Measurements from ENCODE around the gene CCDC54. TPM values are rescaled to one million over a fixed set of nuclear protein-coding genes. Genes with fewer than 3 reads are reported as not detected.
"Not testable (repeated sequence)": the region's sequence is repeated elsewhere in the genome, so short reads cannot be mapped to it uniquely, and the experiment has no call there.

The CCDC54 gene
- total RNA-seq: not detected

DNA sequence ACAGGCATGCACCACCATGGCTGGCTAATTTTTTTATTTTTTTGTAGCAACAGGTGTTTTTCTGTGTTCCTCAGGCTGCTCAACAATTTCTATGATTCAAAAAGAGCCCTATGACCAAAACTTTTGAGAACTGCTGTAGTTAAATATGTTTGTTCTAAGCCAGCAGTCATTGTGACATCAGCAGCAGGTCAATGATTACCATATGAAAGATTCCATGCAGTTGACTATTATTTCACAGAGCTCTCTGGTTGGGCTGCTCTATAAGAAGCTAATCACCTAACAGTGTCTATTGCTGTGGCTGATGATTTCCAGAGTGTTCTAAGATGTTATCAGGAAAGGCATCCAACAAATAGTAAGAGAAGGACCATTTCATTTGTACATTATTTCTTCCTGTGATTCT lies at the start of gene CCDC54:
Gene CCDC54, plus strand, starts transcription at position 289 of the 400 bp plus-strand sequence. CDS start 149 bp downstream, outside the sequence.
- H3K4me3 Mint-ChIP-seq: no peak within 1 kb of the TSS
- no peak within 1 kb of the TSS for H3K27ac Mint-ChIP-seq
- H3K4me1 Mint-ChIP-seq: no peaks in the 10 kb centered on the region
- H3K36me3 Mint-ChIP-seq: no peaks in the 10 kb centered on the region
- peaks cover 23% of the 10 kb centered on the region for H3K27me3 Mint-ChIP-seq
- ATAC-seq (ENCODE audit: low read depth): no peak
- POLR2A ChIA-PET: no interaction called here
- DNase-seq: no peak
- no peaks in the 10 kb centered on the region for H3K9me3 Mint-ChIP-seq

GRCh38 chr3:107328069-107328468 lies 49.2 kb upstream of the CCDC54 start:
- Mint-ChIP-seq H3K9me3 (no peaks in the 10 kb centered on the region), H3K36me3 (no peaks in the 10 kb centered on the region), H3K4me1 (no peaks in the 10 kb centered on the region), H3K27me3 (peaks cover 2% of the 10 kb centered on the region), H3K27ac (no peak overlapping the region), H3K4me3 (no peak overlapping the region)
- DNase-seq: no peak
- POLR2A ChIA-PET: no interaction called here
- ATAC-seq (ENCODE audit: low read depth): no peak

DNA sequence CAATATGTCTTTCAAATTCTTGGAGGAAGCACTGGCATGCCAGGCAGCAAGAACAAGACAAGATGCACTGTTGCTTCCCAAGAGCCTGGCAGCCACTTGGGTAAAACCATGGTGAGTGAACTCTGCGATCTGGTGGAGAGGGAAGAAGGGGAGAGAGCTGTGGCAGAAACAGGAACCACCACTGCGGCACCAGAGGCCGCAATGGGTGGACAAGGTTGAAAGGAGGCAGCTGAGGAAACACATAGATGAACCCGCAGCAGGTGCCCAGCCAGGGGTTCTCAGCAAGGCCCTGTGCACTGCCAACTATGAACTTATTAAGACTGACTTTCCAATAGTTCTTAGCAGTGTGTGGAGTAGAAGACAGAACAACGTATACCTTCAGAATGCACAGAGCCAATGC lies 48.2 kb upstream of the CCDC54 start:
- Mint-ChIP-seq H3K27ac (no peak overlapping the region), H3K27me3 (peaks cover 2% of the 10 kb centered on the region), H3K36me3 (no peaks in the 10 kb centered on the region), H3K9me3 (no peaks in the 10 kb centered on the region), H3K4me3 (no peak overlapping the region), H3K4me1 (no peaks in the 10 kb centered on the region)
- DNase-seq: no peak
- POLR2A ChIA-PET: no interaction called here
- ATAC-seq (ENCODE audit: low read depth): no peak

- POLR2A ChIA-PET; ATAC-seq (ENCODE audit: low read depth); H3K4me3 Mint-ChIP-seq; H3K9me3 Mint-ChIP-seq; H3K4me1 Mint-ChIP-seq; DNase-seq; H3K27ac Mint-ChIP-seq; H3K36me3 Mint-ChIP-seq; H3K27me3 Mint-ChIP-seq: not testable (repeated sequence)
Measured at GRCh38 chr3:107339690-107340089, 37.5 kb upstream of the CCDC54 start.

GRCh38 chr3:107344722-107345121 lies 32.5 kb upstream of the CCDC54 start:
- peaks cover 3% of the 10 kb centered on the region for H3K27me3 Mint-ChIP-seq
- no peaks in the 10 kb centered on the region for H3K9me3 Mint-ChIP-seq
- H3K36me3 Mint-ChIP-seq: no peaks in the 10 kb centered on the region
- ATAC-seq (ENCODE audit: low read depth) (no peak), DNase-seq (no peak)
- no peak overlapping the region for H3K27ac Mint-ChIP-seq
- no peaks in the 10 kb centered on the region for H3K4me1 Mint-ChIP-seq
- H3K4me3 Mint-ChIP-seq: no peak overlapping the region
- POLR2A ChIA-PET: no interaction called here

GRCh38 chr3:107345822-107346405 lies 31.3 kb upstream of the CCDC54 start:
- H3K4me3 Mint-ChIP-seq: no peak overlapping the region
- peaks cover 3% of the 10 kb centered on the region for H3K27me3 Mint-ChIP-seq
- DNase-seq (no peak), ATAC-seq (ENCODE audit: low read depth) (no peak)
- H3K27ac Mint-ChIP-seq: no peak overlapping the region
- H3K9me3 Mint-ChIP-seq: no peaks in the 10 kb centered on the region
- POLR2A ChIA-PET: no interaction called here
- no peaks in the 10 kb centered on the region for H3K4me1 Mint-ChIP-seq
- no peaks in the 10 kb centered on the region for H3K36me3 Mint-ChIP-seq

DNA sequence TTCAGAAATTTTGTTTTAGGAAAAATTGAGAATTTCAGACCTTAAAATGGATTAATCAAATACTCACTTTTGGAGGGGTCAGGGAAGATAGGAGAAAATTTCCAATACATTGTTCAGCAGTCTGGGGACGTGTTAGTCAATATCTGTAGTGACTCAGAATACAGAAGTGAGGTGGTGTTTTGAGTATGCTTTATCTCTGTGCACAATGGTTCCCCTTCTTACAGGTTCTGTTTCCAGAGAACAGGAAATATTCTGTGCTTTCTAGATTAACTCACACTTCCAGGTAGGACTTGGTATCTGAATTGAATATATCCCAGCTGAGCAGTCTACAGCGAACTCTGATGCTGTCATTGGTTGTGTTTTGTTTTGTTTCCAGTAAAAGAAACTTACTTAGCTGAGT lies 30.7 kb upstream of the CCDC54 start:
- no peaks in the 10 kb centered on the region for H3K36me3 Mint-ChIP-seq
- no peak for DNase-seq
- no peak overlapping the region for H3K27ac Mint-ChIP-seq

GRCh38 chr3:107347751-107348150 lies 29.5 kb upstream of the CCDC54 start:
- Mint-ChIP-seq H3K27me3 (peaks cover 6% of the 10 kb centered on the region), H3K36me3 (no peaks in the 10 kb centered on the region), H3K9me3 (no peaks in the 10 kb centered on the region), H3K4me3 (no peak overlapping the region), H3K4me1 (no peaks in the 10 kb centered on the region), H3K27ac (no peak overlapping the region)
- no peak for ATAC-seq (ENCODE audit: low read depth)
- POLR2A ChIA-PET: no interaction called here
- no peak for DNase-seq

More for the DNA sequence above, 30.7 kb upstream of the CCDC54 start:
- Mint-ChIP-seq H3K9me3 (no peaks in the 10 kb centered on the region), H3K27me3 (peaks cover 3% of the 10 kb centered on the region), H3K4me3 (no peak overlapping the region), H3K4me1 (no peaks in the 10 kb centered on the region)
- POLR2A ChIA-PET: no interaction called here
- no peak for ATAC-seq (ENCODE audit: low read depth)

DNA sequence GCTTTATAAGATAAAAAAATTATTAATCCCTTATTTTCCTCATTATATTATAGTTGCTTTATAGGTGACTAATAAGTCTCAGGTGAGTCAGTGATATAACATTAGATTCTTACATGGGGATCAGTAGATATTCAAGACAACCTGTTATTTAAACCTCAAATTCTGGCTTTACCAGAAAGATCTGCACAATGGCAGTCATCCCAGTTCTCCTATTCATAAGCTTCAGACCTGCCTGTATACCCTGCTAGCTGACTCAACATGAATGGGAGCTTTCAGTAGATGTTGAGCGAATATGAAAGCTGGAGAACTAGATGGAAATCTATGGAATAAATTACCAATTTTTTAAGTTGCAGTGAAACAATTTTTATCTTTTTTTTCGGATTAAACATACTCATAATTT lies 20.5 kb upstream of the CCDC54 start:
- no peak overlapping the region for H3K4me3 Mint-ChIP-seq
- no peaks in the 10 kb centered on the region for H3K4me1 Mint-ChIP-seq
- H3K9me3 Mint-ChIP-seq: no peaks in the 10 kb centered on the region
- no peak for ATAC-seq (ENCODE audit: low read depth)
- DNase-seq: no peak
- POLR2A ChIA-PET: no interaction called here
- no peak overlapping the region for H3K27ac Mint-ChIP-seq
- no peaks in the 10 kb centered on the region for H3K36me3 Mint-ChIP-seq
- H3K27me3 Mint-ChIP-seq: peaks cover 7% of the 10 kb centered on the region

- H3K27ac Mint-ChIP-seq: no peak overlapping the region
- no peak for ATAC-seq (ENCODE audit: low read depth)
- H3K36me3 Mint-ChIP-seq: no peaks in the 10 kb centered on the region
- POLR2A ChIA-PET: no interaction called here
- no peaks in the 10 kb centered on the region for H3K4me1 Mint-ChIP-seq
- H3K27me3 Mint-ChIP-seq: peaks cover 9% of the 10 kb centered on the region
- H3K9me3 Mint-ChIP-seq: peaks cover 3% of the 10 kb centered on the region
- H3K4me3 Mint-ChIP-seq: no peak overlapping the region
- DNase-seq: no peak
Measured at GRCh38 chr3:107361633-107362032, 15.6 kb upstream of the CCDC54 start.

DNA sequence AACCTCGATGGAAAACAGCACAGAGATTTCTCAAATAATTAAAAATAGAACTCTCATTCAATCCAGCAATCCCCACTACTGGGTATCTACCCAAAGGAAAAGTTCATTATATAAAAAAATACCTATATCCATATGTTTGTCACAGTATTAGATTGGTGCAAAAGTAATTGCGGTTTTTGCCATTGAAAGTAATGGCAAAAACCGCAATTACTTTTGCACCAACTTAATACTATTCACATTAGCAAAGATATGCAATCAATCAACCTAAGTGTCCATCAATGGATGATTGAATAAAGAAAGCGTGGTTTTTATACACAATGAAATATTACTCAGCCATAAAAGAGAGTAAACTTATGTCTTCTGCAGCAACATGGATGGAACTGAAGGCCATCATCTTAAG lies 12.2 kb upstream of the CCDC54 start:
- Mint-ChIP-seq H3K27ac (no peak overlapping the region), H3K4me1 (no peaks in the 10 kb centered on the region), H3K4me3 (no peak overlapping the region), H3K36me3 (no peaks in the 10 kb centered on the region), H3K27me3 (peaks cover 9% of the 10 kb centered on the region), H3K9me3 (peaks cover 3% of the 10 kb centered on the region)
- POLR2A ChIA-PET: no interaction called here
- no peak for DNase-seq
- no peak for ATAC-seq (ENCODE audit: low read depth)

- DNase-seq (no peak), ATAC-seq (ENCODE audit: low read depth) (no peak)
Measured at GRCh38 chr3:107366766-107367165, 10.5 kb upstream of the CCDC54 start.

DNA sequence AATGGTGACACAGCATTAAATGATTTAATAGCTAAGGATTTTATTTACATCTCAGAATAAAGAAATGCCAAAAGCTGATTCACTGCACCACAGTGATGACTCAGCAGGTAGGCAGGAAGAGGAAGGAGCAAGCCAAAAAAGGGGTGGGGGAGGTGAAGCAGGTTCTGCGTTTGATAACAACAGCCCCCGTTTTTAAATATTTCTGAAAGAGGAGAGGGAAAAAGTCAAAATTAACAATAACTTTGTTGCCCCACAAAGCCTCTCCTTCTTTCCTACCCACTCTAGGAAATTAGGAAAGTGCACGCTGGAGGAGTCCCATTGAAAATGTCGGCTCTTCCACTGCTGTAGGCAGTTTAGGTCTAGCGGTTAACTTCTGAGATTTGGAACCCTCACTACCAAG lies 9.9 kb upstream of the CCDC54 start:
- ATAC-seq (ENCODE audit: low read depth): no peak
- H3K36me3 Mint-ChIP-seq: no peaks in the 10 kb centered on the region
- H3K4me3 Mint-ChIP-seq: no peak overlapping the region

More at GRCh38 chr3:107366766-107367165, 10.5 kb upstream of the CCDC54 start:
- POLR2A ChIA-PET: no interaction called here
- H3K4me3 Mint-ChIP-seq: no peak overlapping the region
- H3K27ac Mint-ChIP-seq: no peak overlapping the region
- no peaks in the 10 kb centered on the region for H3K36me3 Mint-ChIP-seq
- H3K27me3 Mint-ChIP-seq: peaks cover 9% of the 10 kb centered on the region
- H3K9me3 Mint-ChIP-seq: peaks cover 3% of the 10 kb centered on the region
- H3K4me1 Mint-ChIP-seq: no peaks in the 10 kb centered on the region

DNA sequence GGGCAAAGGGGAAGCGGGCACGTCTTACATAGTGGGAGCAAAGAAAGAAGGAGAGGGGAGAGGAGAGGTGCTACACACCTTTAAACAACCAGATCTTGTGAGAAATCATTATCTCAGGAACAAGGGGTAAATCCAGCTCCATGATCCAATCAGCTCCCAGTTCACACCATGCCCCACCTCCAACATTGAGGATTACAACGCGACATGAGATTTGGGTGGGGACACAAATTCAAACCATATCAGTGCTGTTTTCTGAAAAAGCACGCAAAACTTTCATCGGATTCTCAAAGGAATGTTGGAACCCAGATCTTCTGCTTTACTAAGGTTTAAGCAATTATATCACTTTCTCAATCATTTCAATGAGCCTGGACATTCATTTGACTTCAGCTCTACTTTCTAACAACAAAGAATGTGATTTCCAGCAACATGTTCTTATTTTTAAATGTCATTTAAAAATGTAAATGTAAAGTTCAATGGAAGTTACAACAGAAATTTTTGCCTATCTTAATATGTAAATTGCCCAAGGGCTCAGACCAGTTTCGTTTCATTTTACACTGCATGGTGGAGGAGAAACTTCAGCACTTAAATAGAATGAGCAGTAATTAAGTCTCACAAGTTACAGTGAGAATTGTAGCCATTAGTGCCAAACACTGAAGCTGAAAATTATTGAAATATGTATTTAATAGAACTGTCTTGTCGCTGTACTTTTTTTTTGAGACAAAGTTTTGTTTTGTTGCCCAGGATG lies 8.4 kb upstream of the CCDC54 start:
- POLR2A ChIA-PET: no interaction called here
- H3K27ac Mint-ChIP-seq: no peak overlapping the region
- no peak overlapping the region for H3K4me3 Mint-ChIP-seq
- H3K4me1 Mint-ChIP-seq: no peaks in the 10 kb centered on the region
- ATAC-seq (ENCODE audit: low read depth): no peak
- DNase-seq: no peak
- H3K9me3 Mint-ChIP-seq: peaks cover 3% of the 10 kb centered on the region
- H3K36me3 Mint-ChIP-seq: no peaks in the 10 kb centered on the region
- peaks cover 11% of the 10 kb centered on the region for H3K27me3 Mint-ChIP-seq

More for the DNA sequence above, 9.9 kb upstream of the CCDC54 start:
- POLR2A ChIA-PET: no interaction called here
- peaks cover 3% of the 10 kb centered on the region for H3K9me3 Mint-ChIP-seq
- no peak overlapping the region for H3K27ac Mint-ChIP-seq
- H3K27me3 Mint-ChIP-seq: peaks cover 9% of the 10 kb centered on the region
- DNase-seq: no peak
- H3K4me1 Mint-ChIP-seq: no peaks in the 10 kb centered on the region

Data from activated naive CD8-positive, alpha-beta T cell treated with anti-CD3 and anti-CD28 coated beads, Interleukin-2, amount 10 ng/mL, durations not matched to agents 7 days and 5 days (primary cell).